ENCODE data around the gene ATF3.
"Not testable (repeated sequence)": the region's sequence is repeated elsewhere in the genome, so short reads cannot be mapped to it uniquely, and the experiment has no call there.

DNA sequence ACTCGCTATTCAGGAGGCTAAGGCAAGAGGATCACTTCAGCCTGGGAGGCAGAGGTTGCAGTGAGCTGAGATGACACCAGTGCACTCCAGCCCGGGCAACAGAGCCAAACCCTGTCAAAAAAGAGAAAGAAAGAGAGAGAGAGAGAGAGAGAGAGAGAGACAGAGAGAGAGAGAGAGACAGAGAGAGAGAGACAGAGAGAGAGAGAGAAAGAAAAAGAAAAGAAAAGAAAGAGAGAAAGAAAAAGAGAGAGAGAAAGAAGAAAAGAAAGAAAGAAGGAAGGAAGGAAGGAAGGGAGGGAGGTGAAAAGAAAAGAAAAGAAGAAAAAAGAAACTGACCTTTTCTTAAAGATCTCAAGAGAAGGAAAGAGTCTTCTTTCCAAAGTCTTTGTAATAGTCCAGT, 31.0 kb downstream of the ATF3 start:
- TF ChIP-seq POLR2A (IDR thresholded peaks at IDR 0.05); CTCF (IDR thresholded peaks at IDR 0.05); POLR2AphosphoS5 (IDR thresholded peaks at IDR 0.05; ENCODE audit: insufficient read depth in 1 of 2, low read depth in 1 of 2): not testable (repeated sequence)

All from vagina (tissue), 2 donors.